Measurements from ENCODE around the gene KRT4. TPM values are rescaled to one million over a fixed set of nuclear protein-coding genes. Genes with fewer than 3 reads are reported as not detected.

The KRT4 gene
- polyA plus RNA-seq, 2 of the 4 experiments (the other 2 are of a cell fraction) = 2.1 to 12.8 TPM

DNA sequence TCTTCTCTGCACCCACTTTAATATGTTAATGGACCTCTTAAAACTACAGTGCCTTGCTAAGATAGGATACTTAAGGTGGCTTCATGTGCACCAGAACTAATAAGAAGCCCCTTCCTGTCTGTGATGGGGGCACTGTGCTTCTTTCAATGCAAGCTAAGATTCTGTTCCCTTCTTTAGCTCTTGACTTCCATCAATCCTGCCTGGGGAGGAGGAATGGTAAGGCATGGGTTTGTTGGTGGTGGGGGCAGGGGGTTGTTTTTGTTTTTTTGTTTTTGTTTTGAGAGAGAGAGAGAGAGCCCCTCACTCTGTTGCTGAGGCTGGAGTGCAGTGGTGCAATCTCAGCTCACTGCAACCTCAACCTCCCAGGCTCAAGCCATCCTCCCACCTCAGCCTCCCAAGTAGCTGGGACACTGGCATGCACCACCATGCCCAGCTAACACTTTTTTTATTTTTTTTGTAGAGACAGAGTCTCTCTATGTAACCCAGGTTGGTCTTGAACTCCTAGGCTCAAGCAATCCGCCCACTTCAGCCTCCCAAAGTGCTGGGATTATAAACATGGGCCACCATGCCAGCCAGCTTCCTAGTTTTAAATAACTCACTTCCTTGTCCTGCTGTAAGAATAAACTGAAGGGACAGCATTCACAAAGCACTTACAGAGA is 13.5 kb downstream of the KRT4 start:
- Histone ChIP-seq H3K9me3 (no peaks in the 10 kb centered on the region), H3K4me1 (peaks cover 76% of the 10 kb centered on the region), H3K27ac (peak overlapping the region; percentile 88 to 89), H3K4me3 (no peak overlapping the region), H3K4me2 (peak overlapping the region; percentile 54)
- DNase-seq (ENCODE audit: low read depth in 1 of 2, low spot score in 1 of 2) (no peak), FAIRE-seq (no peak), ATAC-seq (no peak)
- WGBS (ENCODE audit: missing lambda C conversion rate) = 16% methylated on average over 1 of the region's 1 CpG
- CTCF ChIA-PET = interaction anchor here (0.7 to 2.5 kb wide), 5 partner anchors 12 to 170 kb away, joined by 3 to 9 read pairs (median 3); no protein-coding TSS in a partner anchor
- TF ChIP-seq ZFP36 (IDR thresholded peaks at IDR 0.05; ENCODE audit: borderline replicate concordance, partially characterized antibody) = no peak
- TF ChIP-seq ZNF302 (CRISPR knock-in tag; IDR thresholded peaks at IDR 0.05) = 0 out of 2 replicates have a peak, but pooled peaks have one; percentile 4
- TF ChIP-seq HOXB5 (CRISPR knock-in tag; IDR thresholded peaks at IDR 0.05) = no peak
- peak in 1 of 2 experiments; percentile 66; a peak in 2 of 4 replicates for TF ChIP-seq CEBPB (IDR thresholded peaks at IDR 0.05)
- TF ChIP-seq ZSCAN20 (CRISPR knock-in tag; IDR thresholded peaks at IDR 0.05) = peak; percentile 79
- TF ChIP-seq, protein P1, sequence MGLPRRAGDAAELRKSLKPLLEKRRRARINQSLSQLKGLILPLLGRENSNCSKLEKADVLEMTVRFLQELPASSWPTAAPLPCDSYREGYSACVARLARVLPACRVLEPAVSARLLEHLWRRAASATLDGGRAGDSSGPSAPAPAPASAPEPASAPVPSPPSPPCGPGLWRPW (IDR thresholded peaks at IDR 0.05) = no peak
- TF ChIP-seq NPAS2 (CRISPR knock-in tag; IDR thresholded peaks at IDR 0.05; ENCODE audit: borderline replicate concordance) = no peak
- 0 out of 2 replicates have a peak, but pooled peaks have one; percentile 17 for TF ChIP-seq FOSB (CRISPR knock-in tag; IDR thresholded peaks at IDR 0.05)
- POLR2A ChIA-PET = interaction anchor here (0.7 to 1.1 kb wide), 2 partner anchors 28 to 73 kb away, joined by 3 read pairs; no protein-coding TSS in a partner anchor

DNA sequence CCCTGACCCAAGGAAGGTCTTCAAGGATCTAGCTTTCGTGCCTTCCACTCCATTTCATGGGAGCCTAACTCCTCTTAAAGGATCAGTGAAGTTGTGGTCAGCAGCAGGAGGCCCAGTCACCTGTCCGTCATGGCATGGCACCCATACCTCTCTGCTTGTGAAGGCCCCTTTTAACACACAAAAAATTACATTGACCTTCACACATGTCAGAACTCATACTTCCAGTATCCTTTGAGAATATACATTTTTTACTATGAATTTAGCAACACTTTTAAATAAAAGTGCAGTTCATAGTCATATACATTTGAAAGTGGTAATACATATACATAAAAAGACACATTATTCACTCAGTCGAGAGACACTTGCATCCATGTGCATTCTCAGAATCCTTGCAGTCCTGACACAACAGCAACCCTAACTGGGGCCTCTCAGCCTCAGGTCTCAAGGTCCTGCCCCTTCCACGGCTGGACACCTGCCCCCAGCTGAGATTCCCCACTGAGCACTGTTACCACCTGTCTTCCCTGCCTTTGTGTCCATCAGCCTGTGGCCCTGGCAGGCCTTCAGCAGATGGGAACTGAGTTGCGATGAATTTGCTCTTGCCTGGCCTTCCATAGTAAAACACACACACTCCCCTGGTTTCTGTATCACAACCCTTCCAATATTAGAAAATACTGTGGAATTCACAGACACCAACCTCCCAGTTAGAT is 14.3 kb downstream of the KRT4 start:
- CTCF ChIA-PET = interaction anchor here (0.7 to 2.5 kb wide), 2 partner anchors 66 to 86 kb away, joined by 3 to 9 read pairs; no protein-coding TSS in a partner anchor
- ATAC-seq (no peak), DNase-seq (ENCODE audit: low read depth in 1 of 2, low spot score in 1 of 2) (no peak), FAIRE-seq (no peak)
- H3K4me3 ChIP-seq = no peak overlapping the region
- no peaks in the 10 kb centered on the region for H3K9me3 ChIP-seq
- POLR2A ChIA-PET = interaction anchor here (1.1 kb wide), 1 partner anchor 74 kb away, joined by 3 read pairs; no protein-coding TSS in a partner anchor
- TF ChIP-seq HEYL (CRISPR knock-in tag; IDR thresholded peaks at IDR 0.05) (no peak), KDM1A (IDR thresholded peaks at IDR 0.05; ENCODE audit: low read depth) (no peak), MYC (IDR thresholded peaks at IDR 0.05; ENCODE audit: borderline replicate concordance, low read length) (no peak), FOSB (CRISPR knock-in tag; IDR thresholded peaks at IDR 0.05) (no peak), HOXB5 (CRISPR knock-in tag; IDR thresholded peaks at IDR 0.05) (no peak), SMC3 (IDR thresholded peaks at IDR 0.05) (no peak), CHD4 (IDR thresholded peaks at IDR 0.05; ENCODE audit: borderline replicate concordance) (no peak), ESRRA (IDR thresholded peaks at IDR 0.05; ENCODE audit: borderline replicate concordance, low read length) (no peak), NPAS2 (CRISPR knock-in tag; IDR thresholded peaks at IDR 0.05; ENCODE audit: borderline replicate concordance) (no peak), BHLHE40 (IDR thresholded peaks at IDR 0.05; ENCODE audit: low read depth, low read length) (no peak), TFCP2L1 (CRISPR knock-in tag; IDR thresholded peaks at IDR 0.05) (no peak), EHMT2 (IDR thresholded peaks at IDR 0.05; ENCODE audit: low read depth) (no peak), SREBF2 (IDR thresholded peaks at IDR 0.05) (no peak), RFX5 (IDR thresholded peaks at IDR 0.05) (no peak), HOXA7 (CRISPR knock-in tag; IDR thresholded peaks at IDR 0.05) (no peak), CEBPB (IDR thresholded peaks at IDR 0.05) (no peak), ZSCAN20 (CRISPR knock-in tag; IDR thresholded peaks at IDR 0.05) (no peak), POLR2A (IDR thresholded peaks at IDR 0.05; ENCODE audit: low read length) (no peak), RCOR1 (IDR thresholded peaks at IDR 0.05; ENCODE audit: low read depth, low read length) (no peak)
- TF ChIP-seq, protein P1 (IDR thresholded peaks at IDR 0.05) = no peak
- peak overlapping the region; percentile 54 for H3K4me2 ChIP-seq
- 78% methylated on average over 5 of the region's 5 CpGs for WGBS (ENCODE audit: missing lambda C conversion rate)
- H3K4me1 ChIP-seq = peaks cover 70% of the 10 kb centered on the region
- peak overlapping the region; percentile 88 to 89 for H3K27ac ChIP-seq

All from A549 (cell line).